Measurements from ENCODE around the gene B3GNT8. TPM values are rescaled to one million over a fixed set of nuclear protein-coding genes. Genes with fewer than 3 reads are reported as not detected.

B3GNT8 gene
- total and polyA plus RNA-seq, 2 of the 4 experiments (the other 2 are of a cell fraction): 0.36 TPM

DNA sequence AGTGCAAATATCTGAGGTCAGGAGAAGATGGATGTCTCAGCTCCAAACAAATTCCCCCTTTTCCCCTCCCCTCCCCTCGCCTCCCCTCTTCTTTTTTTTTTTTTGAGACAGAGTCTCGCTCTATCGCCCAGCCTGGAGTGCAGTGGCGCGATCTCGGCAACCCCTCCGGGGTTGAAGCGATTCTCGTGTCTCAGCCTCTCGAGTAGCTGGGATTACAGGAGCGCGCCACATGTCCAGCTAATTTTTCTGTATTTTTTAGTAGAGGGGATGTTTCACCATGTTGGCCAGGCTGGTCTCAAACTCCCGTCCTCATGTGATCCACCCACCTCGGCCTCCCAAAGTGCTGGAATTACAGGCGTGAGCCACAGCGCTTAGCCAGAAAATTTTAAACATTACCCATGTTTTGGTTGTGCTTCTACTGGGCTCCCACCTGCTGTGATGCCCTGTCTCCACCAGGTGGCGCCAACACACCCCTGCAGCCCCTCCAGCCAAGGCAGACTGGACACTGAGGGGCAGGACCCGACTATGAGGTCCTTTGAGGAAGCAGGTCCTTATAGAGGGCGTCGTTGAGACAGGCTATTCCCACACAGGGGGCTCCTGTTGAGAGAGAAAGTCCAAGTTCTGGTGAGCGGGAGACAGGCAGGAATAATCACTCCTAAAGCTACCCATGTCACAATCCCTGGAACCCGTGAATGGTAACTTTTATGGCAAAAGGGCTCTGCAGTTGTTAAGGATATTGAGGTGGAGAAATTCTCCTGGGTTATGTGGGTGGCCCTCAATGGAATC is 22.1 kb upstream of the B3GNT8 start:
- no peak overlapping the region for H3K18ac ChIP-seq (ENCODE audit: low read depth, low read length)
- no peaks in the 10 kb centered on the region for H4K20me1 ChIP-seq (ENCODE audit: insufficient read depth, low read length)
- WGBS, 2 experiments (ENCODE audit: extremely low coverage in 2 of 2, insufficient read length in 1 of 2): 0% methylated on average over 2 of the region's 22 CpGs; no CpG with 5 or more reads in 1 of the 2 experiments
- no peak overlapping the region for H2BK15ac ChIP-seq (ENCODE audit: low read depth, low read length)
- no peak overlapping the region for H4K5ac ChIP-seq (ENCODE audit: low read depth, low read length)
- no TSS peak for BruUV-seq (replicated peaks)
- H3K4me1 ChIP-seq (ENCODE audit: control insufficient read depth, insufficient read depth, low read length): no peaks in the 10 kb centered on the region
- H4K8ac ChIP-seq (ENCODE audit: low read depth in 2 of 2, low read length in 2 of 2): no peak overlapping the region
- no peaks in the 10 kb centered on the region for H3K9me3 ChIP-seq (ENCODE audit: control insufficient read depth, insufficient read depth, low read length)
- no peaks in the 10 kb centered on the region for H3K36me3 ChIP-seq (ENCODE audit: control insufficient read depth, insufficient read depth, low read length)
- H3K4me2 ChIP-seq (ENCODE audit: low read depth, low read length): peak overlapping the region; percentile 84
- in situ Hi-C loops (cut with MboI; ENCODE audit: low sequenced_read_pairs) (no loop called here), dilution Hi-C loops (cut with HindIII; ENCODE audit: low sequenced_read_pairs, unreplicated experiment) (no loop called here), intact Hi-C loops (cut with micrococcal nuclease) (loop anchor here (1.0 kb wide), 3 partner anchors 88 to 121 kb away; no protein-coding TSS in a partner anchor)
- no peak overlapping the region for H3K14ac ChIP-seq (replicated peaks; ENCODE audit: low read depth, low read length)
- H3K27ac ChIP-seq (ENCODE audit: insufficient read depth, low read length): no peak overlapping the region
- no peak overlapping the region for H3K4ac ChIP-seq (ENCODE audit: low read depth, low read length)
- H3K79me1 ChIP-seq (ENCODE audit: low read depth in 1 of 2, low read length in 2 of 2): no peaks in the 10 kb centered on the region
- H3K56ac ChIP-seq (ENCODE audit: extremely low read depth, insufficient read depth, low read length): no peak overlapping the region
- TF ChIP-seq RFX5 (IDR thresholded peaks at IDR 0.05; ENCODE audit: low read depth, low read length) (no peak), SMC3 (IDR thresholded peaks at IDR 0.05; ENCODE audit: low read depth, low read length) (peak; percentile 95), RAD21 (IDR thresholded peaks at IDR 0.05; ENCODE audit: low read length) (peak; percentile 88), MAFK (IDR thresholded peaks at IDR 0.05; ENCODE audit: low read depth, low read length) (no peak)
- TF ChIP-seq, protein P1, sequence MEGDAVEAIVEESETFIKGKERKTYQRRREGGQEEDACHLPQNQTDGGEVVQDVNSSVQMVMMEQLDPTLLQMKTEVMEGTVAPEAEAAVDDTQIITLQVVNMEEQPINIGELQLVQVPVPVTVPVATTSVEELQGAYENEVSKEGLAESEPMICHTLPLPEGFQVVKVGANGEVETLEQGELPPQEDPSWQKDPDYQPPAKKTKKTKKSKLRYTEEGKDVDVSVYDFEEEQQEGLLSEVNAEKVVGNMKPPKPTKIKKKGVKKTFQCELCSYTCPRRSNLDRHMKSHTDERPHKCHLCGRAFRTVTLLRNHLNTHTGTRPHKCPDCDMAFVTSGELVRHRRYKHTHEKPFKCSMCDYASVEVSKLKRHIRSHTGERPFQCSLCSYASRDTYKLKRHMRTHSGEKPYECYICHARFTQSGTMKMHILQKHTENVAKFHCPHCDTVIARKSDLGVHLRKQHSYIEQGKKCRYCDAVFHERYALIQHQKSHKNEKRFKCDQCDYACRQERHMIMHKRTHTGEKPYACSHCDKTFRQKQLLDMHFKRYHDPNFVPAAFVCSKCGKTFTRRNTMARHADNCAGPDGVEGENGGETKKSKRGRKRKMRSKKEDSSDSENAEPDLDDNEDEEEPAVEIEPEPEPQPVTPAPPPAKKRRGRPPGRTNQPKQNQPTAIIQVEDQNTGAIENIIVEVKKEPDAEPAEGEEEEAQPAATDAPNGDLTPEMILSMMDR (conservative IDR thresholded peaks at IDR 0.05; ENCODE audit: low read depth, low read length): peak; percentile 95
- peak overlapping the region; percentile 31; the same call in 1 of the 2 replicates for H3K4me3 ChIP-seq (ENCODE audit: insufficient read depth, low read depth, low read length)
- peak overlapping the region; percentile 35 for H2AFZ ChIP-seq (replicated peaks; ENCODE audit: low read length, poor library complexity)
- no peak overlapping the region for H2BK20ac ChIP-seq (ENCODE audit: low read depth, low read length)
- H2AK5ac ChIP-seq (ENCODE audit: low read depth, low read length): no peak overlapping the region
- H4K91ac ChIP-seq (ENCODE audit: insufficient read depth, low read depth, low read length): no peak overlapping the region
- no peaks in the 10 kb centered on the region for H3K9me1 ChIP-seq (ENCODE audit: insufficient read depth, low read length)
- no peak overlapping the region for H3K23ac ChIP-seq (ENCODE audit: low read depth, low read length)
- no peak overlapping the region for H3K9ac ChIP-seq (ENCODE audit: low read depth, low read length)
- no peak overlapping the region for H2BK5ac ChIP-seq (ENCODE audit: low read depth, low read length, poor library complexity, severe bottlenecking)
- peaks cover 3% of the 10 kb centered on the region for H3K27me3 ChIP-seq (ENCODE audit: control insufficient read depth, insufficient read depth, low read length)
- DNase-seq: peak; percentile 61
- CTCF ChIA-PET: interaction anchor here (0.7 to 1.8 kb wide), 11 partner anchors 8 to 331 kb away, joined by 3 to 10 read pairs (median 4); partner anchors contain the start of gene DMAC2
- POLR2A ChIA-PET (ENCODE audit: unreplicated experiment): interaction anchor here (0.6 to 1.0 kb wide), 2 partner anchors 10 to 124 kb away, joined by 4 to 8 read pairs; no protein-coding TSS in a partner anchor
- peak; percentile 100 for ATAC-seq (ENCODE audit: low read depth)
- no peak overlapping the region for H2BK120ac ChIP-seq (ENCODE audit: low read depth, low read length)
- H2AK9ac ChIP-seq (replicated peaks; ENCODE audit: low read depth, low read length, poor library complexity): no peak overlapping the region
